NCI-H82 treated with DMSO at 0.1 percent for 48 hours (cell line): Measurements from ENCODE around the gene FRMD4A.

Experiments used
- DNase-seq: peaks from one replicate; lab custom pipeline; 2025; ENCODE audit not compliant: unreplicated experiment; lab: John Stamatoyannopoulos, UW

FRMD4A gene

GRCh38 chr10:13637303-13637856 lies 693.3 kb downstream of the FRMD4A start:
- DNase-seq: no peak

GRCh38 chr10:13636776-13637175 lies 693.9 kb downstream of the FRMD4A start:
- DNase-seq: no peak

DNA sequence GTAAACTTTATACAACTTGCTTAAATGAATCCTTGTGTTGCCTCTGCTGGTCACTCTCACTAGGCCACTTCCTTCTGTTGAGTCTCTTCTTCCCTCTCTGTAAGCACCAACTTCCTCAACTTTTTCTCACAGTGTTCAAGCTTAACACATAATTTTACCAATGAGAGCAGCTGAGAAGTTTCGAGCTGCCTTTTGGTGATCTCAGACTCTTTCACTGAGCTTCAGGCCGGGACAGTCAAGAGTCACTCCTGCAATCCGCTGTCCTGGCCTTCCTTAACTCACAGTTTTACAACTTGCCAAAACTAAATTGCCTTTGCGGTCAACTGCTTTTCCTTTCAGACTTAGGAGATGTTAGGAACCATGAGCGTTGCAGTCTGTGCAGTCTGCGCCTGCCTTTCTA lies 696.5 kb downstream of the FRMD4A start:
- DNase-seq: no peak

- no peak for DNase-seq
Measured at GRCh38 chr10:13633689-13634088, 697.0 kb downstream of the FRMD4A start.

DNA sequence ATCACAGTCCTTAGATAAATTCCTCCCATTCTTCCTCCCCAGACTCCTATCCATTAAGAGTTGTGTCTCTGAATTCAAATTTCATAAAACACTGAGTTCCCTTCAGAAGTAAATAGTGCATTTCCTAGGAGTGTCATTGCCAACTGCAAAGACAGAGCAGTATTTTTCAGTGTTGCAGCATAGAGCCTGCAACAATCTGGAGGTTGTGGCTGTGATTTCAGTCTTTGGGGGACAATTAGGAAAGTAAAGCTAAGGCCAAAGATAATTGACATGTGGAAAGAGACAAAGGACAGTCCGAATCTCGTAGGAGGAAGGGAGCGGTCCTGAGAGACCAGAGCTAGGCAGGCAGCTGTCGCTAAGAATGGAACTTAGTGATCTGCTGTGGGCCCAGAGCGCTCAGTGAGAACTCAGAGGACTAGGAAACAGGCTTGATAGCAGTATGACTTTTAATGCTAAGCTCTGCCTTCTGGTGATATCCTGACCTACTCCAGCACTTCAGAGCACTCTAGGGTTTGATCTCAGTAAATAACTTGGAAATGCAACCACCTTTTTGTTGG lies 697.8 kb downstream of the FRMD4A start:
- DNase-seq: no peak

- no peak for DNase-seq
Measured at GRCh38 chr10:13632440-13632839, 698.3 kb downstream of the FRMD4A start.

- DNase-seq: no peak
Measured at GRCh38 chr10:13631594-13631993, 699.1 kb downstream of the FRMD4A start.

DNA sequence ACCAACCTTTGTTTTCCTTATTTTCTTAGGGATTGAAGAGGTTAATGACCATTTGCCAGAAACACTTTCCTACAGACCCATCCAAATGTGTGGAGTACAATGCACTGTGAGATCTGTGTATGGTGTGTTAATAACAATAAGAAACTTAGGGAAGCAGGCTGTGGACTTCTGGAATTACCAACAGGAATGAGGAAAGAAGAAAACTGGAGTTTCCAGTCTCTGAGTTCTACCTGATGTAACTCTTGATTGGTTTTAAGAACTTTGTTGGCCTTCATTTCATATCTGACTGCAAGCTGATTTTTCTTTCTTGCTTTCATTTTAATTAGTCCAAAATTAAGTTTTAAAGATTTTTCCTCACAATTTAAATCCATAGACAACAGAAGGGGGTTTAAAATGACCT lies 700.5 kb downstream of the FRMD4A start:
- DNase-seq: no peak

GRCh38 chr10:13629116-13629515 lies 701.6 kb downstream of the FRMD4A start:
- DNase-seq: no peak

DNA sequence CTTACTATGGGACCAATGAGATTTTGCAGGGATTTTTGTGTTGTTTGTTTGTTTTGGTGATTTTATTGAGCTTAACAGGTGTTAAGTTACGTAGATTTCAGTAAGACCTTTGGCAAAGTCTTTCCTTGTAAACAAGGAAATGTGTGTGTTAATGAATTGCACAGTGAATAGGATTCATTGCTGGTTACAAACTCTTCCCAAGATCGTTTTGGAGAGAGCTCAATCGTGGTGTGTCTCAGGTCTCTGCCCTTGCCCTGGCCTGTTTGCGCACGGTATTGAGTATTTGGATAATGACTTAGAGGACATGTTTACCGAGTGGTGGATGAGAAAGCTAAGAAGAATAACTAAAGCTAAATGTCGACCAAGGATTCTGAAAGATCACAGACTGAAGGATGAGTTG lies 702.1 kb downstream of the FRMD4A start:
- DNase-seq: no peak

DNA sequence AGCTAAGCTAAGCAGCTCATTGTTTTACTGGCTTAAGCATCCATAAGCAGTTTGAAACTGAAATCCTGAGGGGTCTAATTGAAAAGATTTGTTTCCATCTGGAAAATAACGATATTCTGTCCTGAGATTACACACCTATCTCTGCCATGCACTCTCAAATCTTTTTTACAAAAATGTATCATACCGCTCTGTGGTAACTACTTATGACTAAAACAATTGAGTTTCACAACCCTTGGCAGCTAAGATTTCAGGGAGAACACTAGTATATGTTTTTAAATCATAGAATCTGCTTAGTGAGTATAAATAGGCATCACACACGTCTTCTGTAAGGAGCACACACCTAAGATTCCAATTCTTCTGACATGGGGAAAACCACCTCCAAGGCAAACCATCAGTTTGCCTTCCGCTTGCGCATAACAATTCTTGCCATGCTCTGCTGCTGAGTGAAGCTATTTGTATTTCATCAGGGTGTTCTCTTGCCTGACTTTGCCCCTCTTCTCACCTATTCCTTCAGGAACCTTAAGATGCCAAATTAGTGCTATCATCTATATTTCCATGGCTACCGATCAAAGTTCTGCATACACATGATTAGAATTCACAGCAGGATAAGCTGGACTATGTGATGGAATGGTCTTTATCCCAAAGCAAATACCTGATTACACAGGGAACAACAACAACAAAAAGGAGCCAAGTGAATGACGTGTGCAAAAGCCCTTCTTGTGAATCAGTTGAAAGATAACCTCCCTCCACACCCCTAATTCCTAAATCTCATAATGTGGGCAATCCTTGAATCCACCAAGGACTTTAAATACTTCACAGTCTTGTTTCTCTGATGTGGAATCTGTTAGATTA lies 703.0 kb downstream of the FRMD4A start:
- peak; percentile 35 for DNase-seq

DNA sequence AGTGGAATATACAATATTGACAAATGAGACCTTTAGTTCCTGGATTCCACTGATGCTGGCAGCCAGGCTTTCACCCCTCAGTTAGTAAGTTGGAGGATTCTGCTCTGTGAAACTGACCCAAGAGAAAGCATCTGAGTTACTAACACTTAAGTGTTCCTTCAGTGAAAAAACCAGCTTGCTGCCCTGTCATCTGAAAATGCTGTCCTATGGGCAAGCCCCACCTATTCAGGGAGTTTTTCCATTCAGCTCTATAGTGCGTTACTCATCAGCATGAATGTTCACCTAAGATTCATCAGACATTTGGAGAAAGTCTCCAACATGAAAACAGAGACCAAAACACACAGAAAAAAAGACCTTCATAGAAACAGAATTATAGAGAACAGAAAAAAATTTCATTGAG lies 706.1 kb downstream of the FRMD4A start:
- no peak for DNase-seq

DNA sequence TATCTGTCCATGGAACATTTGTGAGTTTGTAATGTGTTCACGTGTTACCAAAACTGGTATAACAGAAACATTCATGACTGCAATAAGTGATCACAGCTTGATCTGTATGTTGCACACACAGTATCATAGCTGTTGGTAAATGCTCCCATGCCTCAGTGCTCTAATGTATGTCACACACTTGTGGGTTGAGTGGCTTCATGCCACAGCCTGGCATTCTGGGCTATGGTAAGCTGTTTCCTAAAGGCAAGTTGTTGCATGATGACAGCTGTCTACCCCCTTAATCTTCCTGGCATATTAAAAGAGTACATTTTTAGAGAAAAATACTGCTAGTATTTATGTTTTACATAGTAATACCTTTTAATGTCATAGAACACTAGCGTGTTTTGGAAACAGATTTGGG lies 708.8 kb downstream of the FRMD4A start:
- DNase-seq: no peak

DNA sequence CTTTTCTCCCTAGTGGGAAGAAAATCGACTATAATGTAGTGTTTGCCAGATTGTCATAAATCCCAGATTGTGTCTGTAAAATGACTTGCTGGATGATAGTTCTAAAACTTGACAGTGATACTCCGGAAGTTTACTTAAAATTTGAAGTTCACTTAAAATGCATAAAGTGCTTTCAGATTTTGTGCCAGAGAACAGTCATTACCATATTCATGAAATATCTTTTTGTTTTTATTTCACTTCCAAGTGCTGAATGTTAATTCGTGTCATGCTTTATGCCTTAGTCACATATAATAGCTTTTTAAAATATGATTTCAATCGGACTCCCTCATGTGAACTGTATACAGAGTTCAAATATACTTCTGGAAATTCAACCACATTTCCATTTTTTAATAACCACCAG lies 713.6 kb downstream of the FRMD4A start:
- DNase-seq: no peak

- DNase-seq: no peak
Measured at GRCh38 chr10:13615650-13616300, 714.9 kb downstream of the FRMD4A start.

- no peak for DNase-seq
Measured at GRCh38 chr10:13614530-13615332, 716.0 kb downstream of the FRMD4A start.

DNA sequence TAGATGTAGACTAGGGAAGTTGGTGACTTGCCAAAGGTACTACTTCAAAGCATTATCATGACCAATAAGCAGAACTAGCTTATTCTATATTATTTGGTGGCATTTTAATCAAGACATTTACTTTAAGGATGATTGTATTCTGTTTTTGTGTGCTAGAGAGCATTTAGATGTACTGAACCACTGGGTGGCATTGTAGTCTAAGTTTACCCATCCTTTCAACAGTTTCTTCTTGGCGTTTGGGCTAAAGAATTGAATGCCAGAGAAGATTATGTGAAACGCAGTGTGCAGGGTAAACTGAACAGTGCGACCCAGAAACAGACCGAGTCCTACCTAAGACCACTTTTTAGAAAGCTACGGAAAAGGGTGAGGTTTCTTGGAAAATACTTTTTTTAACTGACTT lies 717.2 kb downstream of the FRMD4A start:
- no peak for DNase-seq

DNA sequence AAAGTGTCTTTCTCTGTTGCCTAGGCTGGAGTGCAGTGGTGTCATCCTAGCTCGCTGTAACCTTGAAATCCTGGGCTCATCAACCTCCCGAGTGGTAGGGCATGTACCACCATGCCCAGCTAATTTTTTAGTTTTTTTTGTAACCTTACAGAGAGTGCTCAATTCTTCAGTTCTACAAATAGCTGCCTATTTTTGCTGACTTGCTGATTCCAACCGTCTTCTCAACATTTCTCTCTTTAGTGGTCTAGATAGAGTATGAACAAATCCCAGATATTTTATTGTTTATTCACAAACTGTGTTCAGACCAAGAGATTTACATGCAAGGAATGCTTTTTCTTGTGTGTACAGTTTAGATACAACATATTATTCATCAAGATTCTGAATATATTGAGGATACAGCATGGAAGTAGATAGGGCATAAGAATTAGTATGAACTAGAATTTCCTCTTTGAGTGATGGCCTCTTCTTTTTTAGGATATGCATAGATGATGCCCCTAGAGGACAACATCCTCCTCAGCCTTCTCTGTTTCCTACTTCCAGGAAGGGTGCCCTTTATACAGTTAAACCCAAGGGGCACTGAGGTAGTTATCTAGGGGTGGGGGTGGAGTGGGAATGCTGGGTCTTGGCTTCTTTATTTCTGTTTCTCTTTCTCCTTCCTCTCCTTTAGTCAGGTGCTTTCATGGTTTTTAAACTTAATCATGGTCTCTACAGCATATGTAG lies 717.9 kb downstream of the FRMD4A start:
- DNase-seq: no peak

DNA sequence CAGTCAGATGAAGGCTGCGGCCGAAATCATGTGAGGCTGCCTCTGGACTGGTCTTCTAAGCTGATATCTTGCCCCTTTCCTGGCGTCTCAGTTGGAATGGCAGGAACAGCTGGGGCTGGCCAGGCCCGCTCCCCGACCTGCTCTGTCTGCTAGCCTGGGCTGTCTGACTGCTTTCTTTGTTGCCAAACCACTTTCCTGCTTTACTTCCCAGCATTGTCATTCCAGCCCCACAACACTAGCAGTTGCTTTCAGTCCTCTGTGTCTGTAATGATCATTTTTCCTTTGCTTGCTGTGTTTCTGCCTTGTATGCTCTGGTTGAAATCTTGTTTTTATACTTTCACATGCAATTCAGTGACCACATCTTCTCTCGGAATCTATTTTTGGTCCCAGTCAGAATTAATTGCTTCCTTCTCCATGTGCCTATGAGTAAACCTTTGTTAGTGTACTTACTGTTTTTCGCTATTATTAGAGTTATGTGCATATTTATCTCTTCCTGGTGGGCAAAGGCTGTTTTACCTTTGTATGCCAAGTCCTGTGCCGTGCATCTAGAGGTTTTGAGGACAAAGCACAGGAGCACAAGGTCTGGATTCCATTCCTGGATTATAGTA lies 722.4 kb downstream of the FRMD4A start:
- DNase-seq: no peak
